ENCODE measurements around the gene HLA-DRA.

The HLA-DRA gene

DNA sequence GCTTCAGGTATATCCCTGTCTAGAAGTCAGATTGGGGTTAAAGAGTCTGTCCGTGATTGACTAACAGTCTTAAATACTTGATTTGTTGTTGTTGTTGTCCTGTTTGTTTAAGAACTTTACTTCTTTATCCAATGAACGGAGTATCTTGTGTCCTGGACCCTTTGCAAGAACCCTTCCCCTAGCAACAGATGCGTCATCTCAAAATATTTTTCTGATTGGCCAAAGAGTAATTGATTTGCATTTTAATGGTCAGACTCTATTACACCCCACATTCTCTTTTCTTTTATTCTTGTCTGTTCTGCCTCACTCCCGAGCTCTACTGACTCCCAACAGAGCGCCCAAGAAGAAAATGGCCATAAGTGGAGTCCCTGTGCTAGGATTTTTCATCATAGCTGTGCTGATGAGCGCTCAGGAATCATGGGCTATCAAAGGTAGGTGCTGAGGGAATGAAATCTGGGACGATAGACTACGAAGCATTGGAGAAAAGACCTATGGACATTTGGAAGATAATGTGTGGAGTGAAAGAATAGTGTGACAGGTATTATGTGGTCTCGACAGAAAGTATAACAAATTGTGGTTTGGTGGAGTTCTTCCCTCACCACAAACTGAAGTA is at the start of gene HLA-DRA:
TSS of gene HLA-DRA (plus strand) at position 286 of the 613 bp plus-strand sequence. CDS start at position 350, 64 bp downstream.
- Histone ChIP-seq H3K27me3 (ENCODE audit: low read depth, low read length) (no peaks in the 10 kb centered on the region), H3K36me3 (ENCODE audit: control insufficient read depth in 1 of 2, insufficient read depth in 2 of 2, low read length in 2 of 2) (peaks cover 0 to 18% of the 10 kb centered on the region in 2 donors), H3K9me3 (ENCODE audit: control insufficient read depth in 1 of 2, low read length in 2 of 2) (no peaks in the 10 kb centered on the region), H3K27ac (ENCODE audit: low read length) (peak within 1 kb of the TSS; percentile 95), H3K4me3 (ENCODE audit: low read depth in 1 of 2, low read length in 2 of 2) (peak within 1 kb of the TSS; percentile 43 to 92), H3K4me1 (ENCODE audit: control insufficient read depth in 1 of 2, insufficient read depth in 2 of 2, low read length in 2 of 2) (peaks cover 0 to 4% of the 10 kb centered on the region in 2 donors)

DNA sequence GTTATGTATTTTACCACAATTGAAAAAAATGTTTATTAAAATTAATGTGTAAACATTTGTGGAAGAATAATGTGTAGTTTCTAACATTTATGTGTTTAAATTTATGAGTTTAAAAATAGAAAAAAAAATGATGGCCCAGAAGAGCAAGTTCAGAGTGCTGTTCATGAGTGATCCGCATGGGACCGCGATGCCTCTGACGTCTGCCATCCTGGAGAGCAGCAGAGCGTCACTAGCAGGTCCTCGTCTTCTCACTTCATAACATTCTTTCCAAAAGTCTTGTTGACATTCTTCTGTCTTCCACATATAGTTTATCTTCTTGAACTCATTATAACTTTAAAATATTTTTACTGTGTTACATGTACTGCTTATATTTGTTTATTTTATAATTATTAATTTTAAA is 48.2 kb upstream of the HLA-DRA start:
- no peaks in the 10 kb centered on the region for H3K9me3 ChIP-seq (ENCODE audit: control insufficient read depth in 1 of 2, low read length in 2 of 2)
- H3K27ac ChIP-seq (ENCODE audit: low read length) = no peak overlapping the region
- H3K4me3 ChIP-seq (ENCODE audit: low read depth in 1 of 2, low read length in 2 of 2) = no peak overlapping the region
- H3K4me1 ChIP-seq (ENCODE audit: control insufficient read depth in 1 of 2, insufficient read depth in 2 of 2, low read length in 2 of 2) = peaks cover 0 to 7% of the 10 kb centered on the region in 2 donors
- H3K36me3 ChIP-seq (ENCODE audit: control insufficient read depth in 1 of 2, insufficient read depth in 2 of 2, low read length in 2 of 2) = no peaks in the 10 kb centered on the region
- H3K27me3 ChIP-seq (ENCODE audit: low read depth, low read length) = no peaks in the 10 kb centered on the region

GRCh38 chr6:32393665-32394420 is 45.8 kb upstream of the HLA-DRA start:
- Histone ChIP-seq H3K36me3 (ENCODE audit: control insufficient read depth in 1 of 2, insufficient read depth in 2 of 2, low read length in 2 of 2) (no peaks in the 10 kb centered on the region), H3K4me3 (ENCODE audit: low read depth in 1 of 2, low read length in 2 of 2) (no peak overlapping the region), H3K9me3 (ENCODE audit: control insufficient read depth in 1 of 2, low read length in 2 of 2) (no peaks in the 10 kb centered on the region), H3K27me3 (ENCODE audit: low read depth, low read length) (no peaks in the 10 kb centered on the region), H3K4me1 (ENCODE audit: control insufficient read depth in 1 of 2, insufficient read depth in 2 of 2, low read length in 2 of 2) (no peaks in the 10 kb centered on the region), H3K27ac (ENCODE audit: low read length) (peak overlapping the region; percentile 40)

- Histone ChIP-seq H3K27ac (ENCODE audit: low read length) (no peak overlapping the region), H3K9me3 (ENCODE audit: control insufficient read depth in 1 of 2, low read length in 2 of 2) (no peaks in the 10 kb centered on the region), H3K4me1 (ENCODE audit: control insufficient read depth in 1 of 2, insufficient read depth in 2 of 2, low read length in 2 of 2) (no peaks in the 10 kb centered on the region), H3K4me3 (ENCODE audit: low read depth in 1 of 2, low read length in 2 of 2) (no peak overlapping the region), H3K27me3 (ENCODE audit: low read depth, low read length) (no peaks in the 10 kb centered on the region), H3K36me3 (ENCODE audit: control insufficient read depth in 1 of 2, insufficient read depth in 2 of 2, low read length in 2 of 2) (no peaks in the 10 kb centered on the region)
Measured at GRCh38 chr6:32396028-32396427, 43.7 kb upstream of the HLA-DRA start.

GRCh38 chr6:32397252-32397920 is 42.3 kb upstream of the HLA-DRA start:
- Histone ChIP-seq H3K36me3 (ENCODE audit: control insufficient read depth in 1 of 2, insufficient read depth in 2 of 2, low read length in 2 of 2) (no peaks in the 10 kb centered on the region), H3K4me3 (ENCODE audit: low read depth in 1 of 2, low read length in 2 of 2) (no peak overlapping the region), H3K9me3 (ENCODE audit: control insufficient read depth in 1 of 2, low read length in 2 of 2) (no peaks in the 10 kb centered on the region), H3K4me1 (ENCODE audit: control insufficient read depth in 1 of 2, insufficient read depth in 2 of 2, low read length in 2 of 2) (no peaks in the 10 kb centered on the region), H3K27ac (ENCODE audit: low read length) (no peak overlapping the region), H3K27me3 (ENCODE audit: low read depth, low read length) (no peaks in the 10 kb centered on the region)

DNA sequence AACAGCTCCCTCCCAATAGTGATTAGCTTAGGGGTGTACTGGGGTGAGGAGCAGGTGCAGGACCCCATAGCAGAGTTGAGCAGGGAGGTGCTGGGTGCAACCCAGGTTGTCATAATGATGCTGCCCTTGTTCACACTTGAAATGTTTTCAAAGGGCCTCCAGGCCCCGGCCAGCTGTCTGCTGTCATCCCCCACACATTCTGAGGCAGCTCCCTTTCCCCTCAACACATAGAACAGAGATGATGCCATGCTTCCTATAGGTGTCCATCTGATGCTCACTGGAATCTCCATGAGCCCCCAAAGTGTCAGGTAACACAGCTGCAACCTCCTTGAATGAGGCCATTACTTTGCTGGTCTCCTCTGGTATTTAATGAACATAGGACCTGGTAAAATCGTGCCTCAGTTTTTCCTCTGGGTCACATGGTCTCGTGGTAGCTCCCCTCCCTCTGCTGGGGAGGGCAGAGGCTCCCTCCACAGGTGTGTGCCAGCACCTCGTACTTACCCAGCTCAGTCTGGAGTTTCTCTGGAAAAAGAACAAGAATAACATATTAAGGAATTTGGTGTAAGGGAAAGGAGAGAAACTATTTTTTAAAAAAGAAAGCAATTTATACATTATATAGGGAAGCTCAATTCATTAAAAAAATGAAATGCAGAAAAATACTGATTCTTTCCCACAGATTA is 38.3 kb upstream of the HLA-DRA start:
- no peak overlapping the region for H3K27ac ChIP-seq (ENCODE audit: low read length)
- no peaks in the 10 kb centered on the region for H3K9me3 ChIP-seq (ENCODE audit: control insufficient read depth in 1 of 2, low read length in 2 of 2)
- no peaks in the 10 kb centered on the region for H3K36me3 ChIP-seq (ENCODE audit: control insufficient read depth in 1 of 2, insufficient read depth in 2 of 2, low read length in 2 of 2)
- H3K4me3 ChIP-seq (ENCODE audit: low read depth in 1 of 2, low read length in 2 of 2) = no peak overlapping the region
- no peaks in the 10 kb centered on the region for H3K4me1 ChIP-seq (ENCODE audit: control insufficient read depth in 1 of 2, insufficient read depth in 2 of 2, low read length in 2 of 2)
- no peaks in the 10 kb centered on the region for H3K27me3 ChIP-seq (ENCODE audit: low read depth, low read length)

DNA sequence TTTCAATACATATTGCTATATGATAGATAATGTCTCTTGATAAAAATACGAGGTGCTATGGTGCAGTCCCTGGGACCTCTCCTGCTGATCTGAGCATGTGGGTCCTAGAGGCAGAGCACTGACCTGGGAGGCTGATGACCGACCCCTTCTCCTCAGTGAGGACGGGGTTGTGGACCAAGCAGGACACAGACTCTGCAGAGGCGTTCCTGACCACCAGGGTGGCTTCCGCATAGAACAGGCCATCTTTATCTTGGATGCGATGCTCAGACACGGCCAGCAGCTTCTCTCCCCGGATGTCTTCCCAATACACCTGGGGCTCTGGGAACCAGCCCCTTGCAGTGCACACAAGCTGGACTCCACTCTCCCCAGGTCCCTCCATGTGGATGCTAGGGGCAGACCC is 36.9 kb upstream of the HLA-DRA start:
- Histone ChIP-seq H3K27ac (ENCODE audit: low read length) (no peak overlapping the region), H3K9me3 (ENCODE audit: control insufficient read depth in 1 of 2, low read length in 2 of 2) (no peaks in the 10 kb centered on the region), H3K4me3 (ENCODE audit: low read depth in 1 of 2, low read length in 2 of 2) (no peak overlapping the region), H3K36me3 (ENCODE audit: control insufficient read depth in 1 of 2, insufficient read depth in 2 of 2, low read length in 2 of 2) (no peaks in the 10 kb centered on the region), H3K4me1 (ENCODE audit: control insufficient read depth in 1 of 2, insufficient read depth in 2 of 2, low read length in 2 of 2) (no peaks in the 10 kb centered on the region), H3K27me3 (ENCODE audit: low read depth, low read length) (no peaks in the 10 kb centered on the region)

- H3K27me3 ChIP-seq (ENCODE audit: low read depth, low read length) = no peaks in the 10 kb centered on the region
Measured at GRCh38 chr6:32405656-32406055, 34.0 kb upstream of the HLA-DRA start.

DNA sequence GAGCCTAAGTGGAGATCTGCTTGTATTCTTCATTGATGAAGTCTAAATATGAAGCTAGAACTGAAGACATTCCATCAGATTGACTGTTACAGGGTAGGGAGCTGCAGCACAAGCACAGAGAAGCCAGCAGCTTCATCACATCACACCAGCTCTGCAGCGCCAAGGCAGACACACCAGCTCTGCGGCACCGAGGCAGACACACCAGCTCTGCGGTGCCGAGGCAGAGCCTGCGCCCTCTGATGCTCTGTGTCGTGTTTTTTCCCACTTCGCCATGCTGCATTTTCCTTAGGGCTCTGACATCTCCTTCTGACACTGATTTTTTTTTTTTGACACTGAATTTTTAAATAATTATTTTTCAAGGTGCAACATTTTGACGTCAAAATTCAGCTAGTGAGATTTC is 33.5 kb upstream of the HLA-DRA start:
- H3K27me3 ChIP-seq (ENCODE audit: low read depth, low read length) = no peaks in the 10 kb centered on the region

More at GRCh38 chr6:32405656-32406055, 34.0 kb upstream of the HLA-DRA start:
- Histone ChIP-seq H3K9me3 (ENCODE audit: control insufficient read depth in 1 of 2, low read length in 2 of 2) (no peaks in the 10 kb centered on the region), H3K4me1 (ENCODE audit: control insufficient read depth in 1 of 2, insufficient read depth in 2 of 2, low read length in 2 of 2) (no peaks in the 10 kb centered on the region), H3K36me3 (ENCODE audit: control insufficient read depth in 1 of 2, insufficient read depth in 2 of 2, low read length in 2 of 2) (no peaks in the 10 kb centered on the region), H3K4me3 (ENCODE audit: low read depth in 1 of 2, low read length in 2 of 2) (no peak overlapping the region), H3K27ac (ENCODE audit: low read length) (no peak overlapping the region)

GRCh38 chr6:32406857-32407256 is 32.8 kb upstream of the HLA-DRA start, which contains the start of gene BTNL2:
TSS of gene BTNL2 (minus strand) at chr6:32407181. CDS start at chr6:32407123, 58 bp downstream.
- no peaks in the 10 kb centered on the region for H3K36me3 ChIP-seq (ENCODE audit: control insufficient read depth in 1 of 2, insufficient read depth in 2 of 2, low read length in 2 of 2)
- no peak within 1 kb of the TSS for H3K4me3 ChIP-seq (ENCODE audit: low read depth in 1 of 2, low read length in 2 of 2)
- H3K9me3 ChIP-seq (ENCODE audit: control insufficient read depth in 1 of 2, low read length in 2 of 2) = no peaks in the 10 kb centered on the region
- H3K4me1 ChIP-seq (ENCODE audit: control insufficient read depth in 1 of 2, insufficient read depth in 2 of 2, low read length in 2 of 2) = no peaks in the 10 kb centered on the region
- H3K27me3 ChIP-seq (ENCODE audit: low read depth, low read length) = no peaks in the 10 kb centered on the region
- H3K27ac ChIP-seq (ENCODE audit: low read length) = no peak within 1 kb of the TSS

More for the DNA sequence above, 33.5 kb upstream of the HLA-DRA start:
- Histone ChIP-seq H3K27ac (ENCODE audit: low read length) (no peak overlapping the region), H3K9me3 (ENCODE audit: control insufficient read depth in 1 of 2, low read length in 2 of 2) (no peaks in the 10 kb centered on the region), H3K4me3 (ENCODE audit: low read depth in 1 of 2, low read length in 2 of 2) (no peak overlapping the region), H3K36me3 (ENCODE audit: control insufficient read depth in 1 of 2, insufficient read depth in 2 of 2, low read length in 2 of 2) (no peaks in the 10 kb centered on the region), H3K4me1 (ENCODE audit: control insufficient read depth in 1 of 2, insufficient read depth in 2 of 2, low read length in 2 of 2) (no peaks in the 10 kb centered on the region)

- Histone ChIP-seq H3K36me3 (ENCODE audit: control insufficient read depth in 1 of 2, insufficient read depth in 2 of 2, low read length in 2 of 2) (no peaks in the 10 kb centered on the region), H3K27ac (ENCODE audit: low read length) (no peak overlapping the region), H3K27me3 (ENCODE audit: low read depth, low read length) (peaks cover 13% of the 10 kb centered on the region), H3K9me3 (ENCODE audit: control insufficient read depth in 1 of 2, low read length in 2 of 2) (no peaks in the 10 kb centered on the region), H3K4me1 (ENCODE audit: control insufficient read depth in 1 of 2, insufficient read depth in 2 of 2, low read length in 2 of 2) (no peaks in the 10 kb centered on the region), H3K4me3 (ENCODE audit: low read depth in 1 of 2, low read length in 2 of 2) (no peak overlapping the region)
Measured at GRCh38 chr6:32410906-32411305, 28.8 kb upstream of the HLA-DRA start.

Measured in muscle layer of duodenum (tissue), 2 donors.